HCT116 (cell line): ENCODE results near the gene MAPK8IP1. TPM values are rescaled to one million over a fixed set of nuclear protein-coding genes. Genes with fewer than 3 reads are reported as not detected.

Experiments used
- ATAC-seq: fragments of 200-7000 bp; cut with Tn5 transposase; 2 replicates; pipeline ENCODE4 v1.9.1; 2020; ENCODE audit warnings: mild to moderate bottlenecking, moderate library complexity
- BruUV-seq: library from RNA; stranded (reverse); fragments of 400-500 nt; replicated peaks from 2 replicates; lab custom pipeline; 2021; lab: Mats Ljungman, UMichigan
- CTCF ChIA-PET: fragments of 300-600 bp; sonication (Branson Sonifier 250); formaldehyde crosslinking; loops from one replicate; lab custom pipeline; 2021; ENCODE audit warnings: antibody characterized with exemption; lab: Charles Lee
- POLR2A ChIA-PET: fragments of 300-600, 350-600 bp; sonication (Branson Sonifier 250); formaldehyde crosslinking; loops from one replicate; lab custom pipeline; 2021; ENCODE audit warnings: antibody characterized with exemption; lab: Charles Lee
- RAD21 ChIA-PET, 2 experiments: fragments of 300-600 bp; sonication (Branson Sonifier 250); formaldehyde crosslinking; loops; one replicate each; lab custom pipeline; 2023; ENCODE audit warnings: low total read pairs in 2 of 2; ENCODE audit not compliant: uncharacterized antibody in 2 of 2, unreplicated experiment in 2 of 2, low non-redundant PET in 1 of 2; lab: Charles Lee
- DNase-seq: peaks from one replicate; pipeline ENCODE4 v3.0.0-alpha.2; 2010; ENCODE audit warnings: low read depth, low spot score
- H2AFZ ChIP-seq: fragments of 200-600 bp; shearing (Covaris generic), sonication (generic); 2 replicates; pipeline ENCODE4 v1.6.1; 2017; ENCODE audit warnings: low read depth, mixed run types, mixed read lengths, antibody characterized with exemption, low read length; ENCODE audit not compliant: poor library complexity, severe bottlenecking
- H3K27ac ChIP-seq: 2 replicates; pipeline ENCODE4 v1.5.1; 2012; ENCODE audit warnings: low read depth, low read length
- H3K27me3 ChIP-seq: fragments of 200-600 bp; sonication (generic); 2 replicates; pipeline ENCODE4 v1.6.1; 2016; ENCODE audit warnings: mixed run types, low read length, mixed read lengths; ENCODE audit not compliant: insufficient read depth
- H3K36me3 ChIP-seq, 2 experiments: fragments of 200-500 bp in 1 of 2; fragments of 200-600 bp in 1 of 2; sonication (Bioruptor generic) in 1 of 2; sonication (generic) in 1 of 2; 2 replicates each; pipeline versions ENCODE4 v1.5.1 to v1.6.1; 2014 to 2016; ENCODE audit warnings: low read length in 2 of 2, inconsistent platforms in 1 of 2, mixed read lengths in 1 of 2, mixed run types in 1 of 2; ENCODE audit not compliant: insufficient read depth in 2 of 2, control insufficient read depth in 1 of 2
- H3K4me1 ChIP-seq, 2 experiments: fragments of 200-600 bp in 1 of 2; sonication (generic) in 1 of 2; 2 replicates each; pipeline versions ENCODE4 v1.5.1 to v1.6.1; 2012 to 2017; ENCODE audit warnings: low read length in 2 of 2, inconsistent platforms in 1 of 2, mild to moderate bottlenecking in 1 of 2, mixed read lengths in 1 of 2, mixed run types in 1 of 2, moderate library complexity in 1 of 2; ENCODE audit not compliant: insufficient read depth in 2 of 2, control insufficient read depth in 1 of 2
- H3K4me2 ChIP-seq: fragments of 200-600 bp; sonication (generic); 2 replicates; pipeline ENCODE4 v1.6.1; 2017; ENCODE audit warnings: mixed run types, low read length, mixed read lengths
- H3K4me3 ChIP-seq, 2 experiments: fragments of 200-600 bp in 1 of 2; sonication (generic) in 1 of 2; replicated peaks in 1 of 2; 2 replicates each; pipeline ENCODE4 v1.5.1; 2011 to 2016; ENCODE audit warnings: low read length in 2 of 2, control low read depth in 1 of 2, low read depth in 1 of 2, mild to moderate bottlenecking in 1 of 2, mixed read lengths in 1 of 2, mixed run types in 1 of 2
- H3K79me2 ChIP-seq: fragments of 200-600 bp; sonication (generic); 2 replicates; pipeline ENCODE4 v1.6.1; 2017; ENCODE audit warnings: mild to moderate bottlenecking, mixed run types, low read length, moderate library complexity, mixed read lengths; ENCODE audit not compliant: insufficient read depth
- H3K9ac ChIP-seq: fragments of 200-600 bp; sonication (generic); 2 replicates; pipeline ENCODE4 v1.6.1; 2016; ENCODE audit warnings: low read length, mixed read lengths
- H3K9me2 ChIP-seq: fragments of 200-600 bp; sonication (generic), shearing (Covaris generic); 2 replicates; pipeline ENCODE4 v1.6.1; 2017; ENCODE audit warnings: mixed run types, mild to moderate bottlenecking, moderate library complexity; ENCODE audit not compliant: insufficient read depth
- H3K9me3 ChIP-seq, 2 experiments: fragments of 200-500 bp in 1 of 2; fragments of 200-600 bp in 1 of 2; sonication (Bioruptor generic) in 1 of 2; sonication (generic) in 1 of 2; 2 replicates each; pipeline ENCODE4 v1.6.1; 2014 to 2017; ENCODE audit warnings: low read length in 2 of 2, mixed read lengths in 2 of 2, inconsistent platforms in 1 of 2, low read depth in 1 of 2, mild to moderate bottlenecking in 1 of 2, mixed run types in 1 of 2, moderate library complexity in 1 of 2; ENCODE audit not compliant: control insufficient read depth in 1 of 2, insufficient read depth in 1 of 2
- H4K20me1 ChIP-seq: fragments of 200-600 bp; sonication (generic), shearing (Covaris generic); 2 replicates; pipeline ENCODE4 v1.6.1; 2017; ENCODE audit warnings: mixed run types, mild to moderate bottlenecking, moderate library complexity; ENCODE audit not compliant: insufficient read depth
- EGR1 ChIP-seq: IDR thresholded peaks from 2 replicates; pipeline ENCODE4 v1.6.1; 2012; ENCODE audit warnings: low read depth
- ELF1 ChIP-seq: IDR thresholded peaks from 2 replicates; pipeline ENCODE4 v1.6.1; 2012; ENCODE audit warnings: low read depth, borderline replicate concordance
- EZH2 ChIP-seq: fragments of 200-600 bp; sonication (generic); IDR thresholded peaks from 2 replicates; pipeline ENCODE4 v1.6.1; 2017; ENCODE audit warnings: antibody characterized with exemption, mixed run types
- EZH2phosphoT487 ChIP-seq: fragments of 200-600 bp; IDR thresholded peaks from 2 replicates; pipeline ENCODE4 v1.6.1; 2018; ENCODE audit warnings: antibody characterized with exemption, borderline replicate concordance
- FOSL1 ChIP-seq: IDR thresholded peaks from 2 replicates; pipeline ENCODE4 v1.6.1; 2012; ENCODE audit warnings: low read depth
- POLR2A ChIP-seq: IDR thresholded peaks from 2 replicates; pipeline ENCODE4 v1.7.0; 2011; ENCODE audit warnings: borderline replicate concordance; ENCODE audit not compliant: insufficient read depth, insufficient read length; ENCODE audit errors: extremely low read depth
- SP1 ChIP-seq: IDR thresholded peaks from 2 replicates; pipeline ENCODE4 v1.6.1; 2012; ENCODE audit warnings: low read depth
- SRF ChIP-seq: IDR thresholded peaks from 2 replicates; pipeline ENCODE4 v1.6.1; 2012; ENCODE audit warnings: low read depth
- ZFX ChIP-seq: fragments of 450-650 bp; IDR thresholded peaks from 2 replicates; pipeline ENCODE4 v1.6.1; 2017
- intact Hi-C: fragments of 100-400 bp; cut with micrococcal nuclease; formaldehyde crosslinking; loops from 2 replicates; pipeline ENCODE4 v1.10.0; 2022
- total RNA-seq: library from RNA; stranded (reverse); gene quantifications from one replicate; pipeline ENCODE4 v1.2.1, GENCODE V29; 2021; ENCODE audit not compliant: unreplicated experiment
- TF ChIP-seq, protein P1 (sequence below): IDR thresholded peaks from 2 replicates; pipeline ENCODE4 v1.6.1; 2011; ENCODE audit warnings: mild to moderate bottlenecking, low read length, moderate library complexity; ENCODE audit not compliant: insufficient replicate concordance; ENCODE audit errors: extremely low read depth
- TF ChIP-seq, protein P2 (sequence below): IDR thresholded peaks from 2 replicates; pipeline ENCODE4 v1.6.1; 2012; ENCODE audit warnings: low read depth

Gene MAPK8IP1
- total RNA-seq, 1 experiment from 2014 or later: 10.1 TPM

GRCh38 chr11:45859661-45860140, 25.8 kb upstream of the MAPK8IP1 start:
- no peaks in the 10 kb centered on the region for H3K9me3 ChIP-seq
- no peaks in the 10 kb centered on the region for H3K27me3 ChIP-seq
- no peak overlapping the region for H3K9ac ChIP-seq
- no peak for ATAC-seq
- RAD21 ChIA-PET: no interaction called here
- peaks cover under 1% of the 10 kb centered on the region; the same call in 1 of the 2 replicates for H3K79me2 ChIP-seq
- BruUV-seq: no TSS peak
- H3K36me3 ChIP-seq: peaks cover 20 to 26% of the 10 kb centered on the region in 2 experiments
- peaks cover 0 to 5% of the 10 kb centered on the region in 2 experiments; a peak in 1 of 4 replicates for H3K4me1 ChIP-seq
- TF ChIP-seq SP1: no peak
- TF ChIP-seq, protein P1, sequence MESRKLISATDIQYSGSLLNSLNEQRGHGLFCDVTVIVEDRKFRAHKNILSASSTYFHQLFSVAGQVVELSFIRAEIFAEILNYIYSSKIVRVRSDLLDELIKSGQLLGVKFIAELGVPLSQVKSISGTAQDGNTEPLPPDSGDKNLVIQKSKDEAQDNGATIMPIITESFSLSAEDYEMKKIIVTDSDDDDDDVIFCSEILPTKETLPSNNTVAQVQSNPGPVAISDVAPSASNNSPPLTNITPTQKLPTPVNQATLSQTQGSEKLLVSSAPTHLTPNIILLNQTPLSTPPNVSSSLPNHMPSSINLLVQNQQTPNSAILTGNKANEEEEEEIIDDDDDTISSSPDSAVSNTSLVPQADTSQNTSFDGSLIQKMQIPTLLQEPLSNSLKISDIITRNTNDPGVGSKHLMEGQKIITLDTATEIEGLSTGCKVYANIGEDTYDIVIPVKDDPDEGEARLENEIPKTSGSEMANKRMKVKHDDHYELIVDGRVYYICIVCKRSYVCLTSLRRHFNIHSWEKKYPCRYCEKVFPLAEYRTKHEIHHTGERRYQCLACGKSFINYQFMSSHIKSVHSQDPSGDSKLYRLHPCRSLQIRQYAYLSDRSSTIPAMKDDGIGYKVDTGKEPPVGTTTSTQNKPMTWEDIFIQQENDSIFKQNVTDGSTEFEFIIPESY: no peak
- TF ChIP-seq ZFX: no peak
- TF ChIP-seq, all 23 proteins: peak for 0
- intact Hi-C loops: no loop called here
- DNase-seq: no peak
- H3K9me2 ChIP-seq: no peaks in the 10 kb centered on the region
- H3K27ac ChIP-seq: no peak overlapping the region
- POLR2A ChIA-PET: no interaction called here
- H3K4me2 ChIP-seq: no peak overlapping the region
- H2AFZ ChIP-seq: no peak overlapping the region
- H4K20me1 ChIP-seq: no peaks in the 10 kb centered on the region
- CTCF ChIA-PET: no interaction called here
- no peak overlapping the region for H3K4me3 ChIP-seq

- Histone ChIP-seq H2AFZ (no peak overlapping the region), H3K27ac (no peak overlapping the region), H3K4me3 (no peak overlapping the region), H4K20me1 (no peaks in the 10 kb centered on the region), H3K9me3 (no peaks in the 10 kb centered on the region), H3K4me2 (no peak overlapping the region), H3K9me2 (no peaks in the 10 kb centered on the region), H3K4me1 (peaks cover 0 to 5% of the 10 kb centered on the region in 2 experiments; a peak in 1 of 4 replicates), H3K36me3 (peaks cover 20 to 26% of the 10 kb centered on the region in 2 experiments), H3K27me3 (no peaks in the 10 kb centered on the region), H3K9ac (no peak overlapping the region), H3K79me2 (no peaks in the 10 kb centered on the region)
- ChIA-PET RAD21 (no interaction called here), POLR2A (no interaction called here), CTCF (no interaction called here)
- BruUV-seq: no TSS peak
- intact Hi-C loops: no loop called here
- ATAC-seq (no peak), DNase-seq (no peak)
- TF ChIP-seq, protein P1: no peak
- no peak for TF ChIP-seq ZFX
- TF ChIP-seq ELF1: no peak
- TF ChIP-seq, protein P2, sequence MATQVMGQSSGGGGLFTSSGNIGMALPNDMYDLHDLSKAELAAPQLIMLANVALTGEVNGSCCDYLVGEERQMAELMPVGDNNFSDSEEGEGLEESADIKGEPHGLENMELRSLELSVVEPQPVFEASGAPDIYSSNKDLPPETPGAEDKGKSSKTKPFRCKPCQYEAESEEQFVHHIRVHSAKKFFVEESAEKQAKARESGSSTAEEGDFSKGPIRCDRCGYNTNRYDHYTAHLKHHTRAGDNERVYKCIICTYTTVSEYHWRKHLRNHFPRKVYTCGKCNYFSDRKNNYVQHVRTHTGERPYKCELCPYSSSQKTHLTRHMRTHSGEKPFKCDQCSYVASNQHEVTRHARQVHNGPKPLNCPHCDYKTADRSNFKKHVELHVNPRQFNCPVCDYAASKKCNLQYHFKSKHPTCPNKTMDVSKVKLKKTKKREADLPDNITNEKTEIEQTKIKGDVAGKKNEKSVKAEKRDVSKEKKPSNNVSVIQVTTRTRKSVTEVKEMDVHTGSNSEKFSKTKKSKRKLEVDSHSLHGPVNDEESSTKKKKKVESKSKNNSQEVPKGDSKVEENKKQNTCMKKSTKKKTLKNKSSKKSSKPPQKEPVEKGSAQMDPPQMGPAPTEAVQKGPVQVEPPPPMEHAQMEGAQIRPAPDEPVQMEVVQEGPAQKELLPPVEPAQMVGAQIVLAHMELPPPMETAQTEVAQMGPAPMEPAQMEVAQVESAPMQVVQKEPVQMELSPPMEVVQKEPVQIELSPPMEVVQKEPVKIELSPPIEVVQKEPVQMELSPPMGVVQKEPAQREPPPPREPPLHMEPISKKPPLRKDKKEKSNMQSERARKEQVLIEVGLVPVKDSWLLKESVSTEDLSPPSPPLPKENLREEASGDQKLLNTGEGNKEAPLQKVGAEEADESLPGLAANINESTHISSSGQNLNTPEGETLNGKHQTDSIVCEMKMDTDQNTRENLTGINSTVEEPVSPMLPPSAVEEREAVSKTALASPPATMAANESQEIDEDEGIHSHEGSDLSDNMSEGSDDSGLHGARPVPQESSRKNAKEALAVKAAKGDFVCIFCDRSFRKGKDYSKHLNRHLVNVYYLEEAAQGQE: no peak
- TF ChIP-seq POLR2A: no peak
- TF ChIP-seq EZH2phosphoT487: no peak
- no peak for TF ChIP-seq FOSL1
- TF ChIP-seq EGR1: no peak
- TF ChIP-seq SRF: no peak
- TF ChIP-seq SP1: no peak
- TF ChIP-seq EZH2: no peak
Observed at GRCh38 chr11:45860348-45860747, 25.1 kb upstream of the MAPK8IP1 start.
